ENCODE results near the gene ABCB8.
A peak's percentile ranks its signal among the peaks of the same experiment; 100 is the strongest.

The ABCB8 gene

GRCh38 chr7:151082141-151083070, 54.2 kb downstream of the ABCB8 start:
- no peak for TF ChIP-seq CTCF (IDR thresholded peaks at IDR 0.05; ENCODE audit: insufficient read depth, low read length, poor library complexity, severe bottlenecking)
- H3K4me3 ChIP-seq (replicated peaks; ENCODE audit: low read depth, low read length): peak overlapping the region; percentile 87
- no peak for DNase-seq (ENCODE audit: extremely low read depth, insufficient read length)
- H3K27me3 ChIP-seq (replicated peaks; ENCODE audit: control insufficient read depth, insufficient read depth, low read length): no peaks in the 10 kb centered on the region
- peaks cover 11% of the 10 kb centered on the region for H3K36me3 ChIP-seq (ENCODE audit: control insufficient read depth, insufficient read depth, low read length)

- Histone ChIP-seq H3K27me3 (replicated peaks; ENCODE audit: control insufficient read depth, insufficient read depth, low read length) (no peaks in the 10 kb centered on the region), H3K36me3 (ENCODE audit: control insufficient read depth, insufficient read depth, low read length) (peaks cover 3% of the 10 kb centered on the region; the same call in 1 of the 2 replicates), H3K4me3 (replicated peaks; ENCODE audit: low read depth, low read length) (peak within 1 kb of the TSS; percentile 87)
- DNase-seq (ENCODE audit: extremely low read depth, insufficient read length): peak; percentile 87
- no peak for TF ChIP-seq CTCF (IDR thresholded peaks at IDR 0.05; ENCODE audit: insufficient read depth, low read length, poor library complexity, severe bottlenecking)
Measured at GRCh38 chr7:151083071-151083823, 55.0 kb downstream of the ABCB8 start, which contains the start of gene TMUB1. Gene TMUB1, minus strand, starts transcription at chr7:151083493. Its CDS starts 930 bp downstream, at chr7:151082563.

- TF ChIP-seq CTCF (IDR thresholded peaks at IDR 0.05; ENCODE audit: insufficient read depth, low read length, poor library complexity, severe bottlenecking): no peak
- Histone ChIP-seq H3K36me3 (ENCODE audit: control insufficient read depth, insufficient read depth, low read length) (peaks cover 2% of the 10 kb centered on the region; the same call in 1 of the 2 replicates), H3K27me3 (replicated peaks; ENCODE audit: control insufficient read depth, insufficient read depth, low read length) (no peaks in the 10 kb centered on the region), H3K4me3 (replicated peaks; ENCODE audit: low read depth, low read length) (peak overlapping the region; percentile 87)
- DNase-seq (ENCODE audit: extremely low read depth, insufficient read length): no peak
Measured at GRCh38 chr7:151083824-151084160, 55.5 kb downstream of the ABCB8 start.

GRCh38 chr7:151085329-151085690, 57.1 kb downstream of the ABCB8 start:
- Histone ChIP-seq H3K27me3 (replicated peaks; ENCODE audit: control insufficient read depth, insufficient read depth, low read length) (no peaks in the 10 kb centered on the region), H3K36me3 (ENCODE audit: control insufficient read depth, insufficient read depth, low read length) (no peaks in the 10 kb centered on the region), H3K4me3 (replicated peaks; ENCODE audit: low read depth, low read length) (peak overlapping the region; percentile 88)
- no peak for TF ChIP-seq CTCF (IDR thresholded peaks at IDR 0.05; ENCODE audit: insufficient read depth, low read length, poor library complexity, severe bottlenecking)
- DNase-seq (ENCODE audit: extremely low read depth, insufficient read length): no peak

GRCh38 chr7:151085691-151086620, 57.7 kb downstream of the ABCB8 start, which contains the start of gene AGAP3:
Gene AGAP3, plus strand, starts transcription at chr7:151086475. Its CDS starts 267 bp downstream, at chr7:151086742.
- Histone ChIP-seq H3K4me3 (replicated peaks; ENCODE audit: low read depth, low read length) (peak within 1 kb of the TSS; percentile 88), H3K36me3 (ENCODE audit: control insufficient read depth, insufficient read depth, low read length) (no peaks in the 10 kb centered on the region), H3K27me3 (replicated peaks; ENCODE audit: control insufficient read depth, insufficient read depth, low read length) (no peaks in the 10 kb centered on the region)
- no peak for TF ChIP-seq CTCF (IDR thresholded peaks at IDR 0.05; ENCODE audit: insufficient read depth, low read length, poor library complexity, severe bottlenecking)
- DNase-seq (ENCODE audit: extremely low read depth, insufficient read length): peak; percentile 81

Measured in GM06990 (cell line).